CD8-positive, alpha-beta memory T cell (primary cell): Measurements from ENCODE around the gene DNAJC6. TPM values are rescaled to one million over a fixed set of nuclear protein-coding genes. Genes with fewer than 3 reads are reported as not detected.

Experiments
- CTCF ChIA-PET: fragments of 350-600 bp; sonication (Branson Sonifier 250); formaldehyde crosslinking; loops from one replicate; lab custom pipeline; 2021; ENCODE audit warnings: antibody characterized with exemption; lab: Charles Lee
- POLR2A ChIA-PET: fragments of 350-600 bp; sonication (Branson Sonifier 250); formaldehyde crosslinking; loops from one replicate; lab custom pipeline; 2021; ENCODE audit warnings: antibody characterized with exemption; lab: Charles Lee
- DNase-seq, 5 donors: peaks; one replicate each; pipeline versions ENCODE4 v3.0.0 to v3.0.0-alpha.2; 2020 to 2022; ENCODE audit warnings: mixed read lengths in 1 of 5
- H3K27ac ChIP-seq: one replicate; pipeline ENCODE4 v1.7.0; 2013; ENCODE audit warnings: low read depth, mild to moderate bottlenecking, low read length, moderate library complexity
- H3K27me3 ChIP-seq: 2 replicates; pipeline ENCODE4 v1.7.0; 2013; ENCODE audit warnings: low read length, mild to moderate bottlenecking; ENCODE audit not compliant: insufficient read depth, poor library complexity, severe bottlenecking
- H3K36me3 ChIP-seq: 2 replicates; pipeline ENCODE4 v1.7.0; 2013; ENCODE audit warnings: mild to moderate bottlenecking, low read length, moderate library complexity; ENCODE audit not compliant: insufficient read depth
- H3K4me1 ChIP-seq: 2 replicates; pipeline ENCODE4 v1.7.0; 2013; ENCODE audit warnings: mild to moderate bottlenecking, low read length, moderate library complexity; ENCODE audit not compliant: insufficient read depth
- H3K4me3 ChIP-seq: 2 replicates; pipeline ENCODE4 v1.7.0; 2013; ENCODE audit warnings: mild to moderate bottlenecking, low read length
- H3K9me3 ChIP-seq: 2 replicates; pipeline ENCODE4 v1.7.0; 2013; ENCODE audit warnings: mild to moderate bottlenecking, low read length
- H3K27ac Mint-ChIP-seq, 8 donors: one replicate each; pipeline ENCODE4 v1.8.0; 2020 to 2021; ENCODE audit warnings: mixed read lengths in 8 of 8, mild to moderate bottlenecking in 6 of 8, inconsistent platforms in 3 of 8, moderate library complexity in 3 of 8
- H3K27me3 Mint-ChIP-seq, 2 donors: one replicate each; pipeline ENCODE4 v1.8.0; 2020 to 2021; ENCODE audit warnings: mixed read lengths in 2 of 2, mild to moderate bottlenecking in 1 of 2, moderate library complexity in 1 of 2
- H3K36me3 Mint-ChIP-seq, 3 donors: one replicate each; pipeline ENCODE4 v1.8.0; 2020 to 2021; ENCODE audit warnings: mixed read lengths in 3 of 3, inconsistent platforms in 1 of 3, mild to moderate bottlenecking in 1 of 3
- H3K4me1 Mint-ChIP-seq, 3 donors: one replicate each; pipeline ENCODE4 v1.8.0; 2020 to 2021; ENCODE audit warnings: mixed read lengths in 3 of 3, inconsistent platforms in 1 of 3, mild to moderate bottlenecking in 1 of 3
- H3K4me3 Mint-ChIP-seq, 7 donors: one replicate each; pipeline ENCODE4 v1.8.0; 2020 to 2021; ENCODE audit warnings: mixed read lengths in 7 of 7, mild to moderate bottlenecking in 6 of 7, moderate library complexity in 4 of 7, inconsistent platforms in 2 of 7
- H3K9me3 Mint-ChIP-seq, 5 donors: one replicate each; pipeline ENCODE4 v1.8.0; 2020 to 2022; ENCODE audit warnings: mixed read lengths in 5 of 5, mild to moderate bottlenecking in 3 of 5, moderate library complexity in 2 of 5, inconsistent platforms in 1 of 5
- polyA plus RNA-seq: library from polyadenylated mRNA; unstranded; fragments of 300-500 nt; fragmentation: Illumina TruSeq; gene quantifications from one replicate; pipeline ENCODE4 v1.2.3, GENCODE V29; 2021
- total RNA-seq, 2 experiments: library from RNA; stranded (reverse); gene quantifications; one replicate each; pipeline ENCODE4 v1.2.3, GENCODE V29; 2021

Gene DNAJC6
- total and polyA plus RNA-seq, 3 experiments from 2014 or later: 1.0 to 5.6 (median 5.1) TPM

DNA sequence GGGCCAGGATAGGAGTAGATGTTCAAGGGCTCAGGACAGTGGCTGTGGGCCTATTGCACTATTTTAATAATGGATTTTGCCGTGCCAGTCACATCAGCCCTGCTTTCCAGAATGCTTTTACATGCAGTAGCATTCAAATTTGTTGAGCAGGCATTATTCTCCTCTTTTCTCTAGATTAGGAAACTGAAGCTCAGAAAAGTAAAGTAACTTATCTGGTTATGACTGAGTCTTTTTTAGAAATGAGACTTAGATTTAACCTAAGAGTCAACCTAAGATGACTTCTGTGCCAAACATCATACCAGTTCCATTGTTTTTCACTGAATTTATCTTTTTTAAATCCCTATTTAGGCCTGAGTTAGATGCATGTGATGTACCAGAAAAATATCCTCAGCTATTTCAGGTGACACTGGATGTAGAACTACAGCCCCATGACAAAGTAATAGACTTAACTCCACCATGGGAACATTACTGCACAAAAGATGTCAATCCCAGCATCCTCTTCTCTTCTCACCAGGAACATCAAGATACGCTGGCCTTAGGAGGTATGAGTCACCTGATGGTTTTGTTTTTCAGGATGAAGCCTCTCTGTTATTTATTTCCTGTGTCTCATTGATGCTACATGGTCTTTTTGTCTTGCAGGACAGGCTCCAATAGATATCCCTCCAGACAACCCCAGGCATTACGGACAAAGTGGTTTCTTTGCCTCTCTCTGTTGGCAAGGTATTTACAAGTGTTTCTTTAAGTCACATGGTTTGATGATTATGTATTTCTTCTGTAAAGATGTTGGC, 79.8 kb downstream of the DNAJC6 start:
- Histone ChIP-seq H3K36me3 (no peaks in the 10 kb centered on the region), H3K27me3 (no peaks in the 10 kb centered on the region), H3K9me3 (no peaks in the 10 kb centered on the region), H3K4me3 (no peak overlapping the region), H3K27ac (no peak overlapping the region), H3K4me1 (no peaks in the 10 kb centered on the region)
- ChIA-PET CTCF (no interaction called here), POLR2A (no interaction called here)
- H3K27ac Mint-ChIP-seq: no peak overlapping the region
- H3K4me3 Mint-ChIP-seq: no peak overlapping the region
- DNase-seq: no peak
- H3K9me3 Mint-ChIP-seq: no peaks in the 10 kb centered on the region
- H3K27me3 Mint-ChIP-seq: no peaks in the 10 kb centered on the region
- peaks cover 0 to 20% (median 1%) of the 10 kb centered on the region in 3 donors for H3K36me3 Mint-ChIP-seq
- peaks cover 2 to 8% (median 6%) of the 10 kb centered on the region in 3 donors for H3K4me1 Mint-ChIP-seq

DNA sequence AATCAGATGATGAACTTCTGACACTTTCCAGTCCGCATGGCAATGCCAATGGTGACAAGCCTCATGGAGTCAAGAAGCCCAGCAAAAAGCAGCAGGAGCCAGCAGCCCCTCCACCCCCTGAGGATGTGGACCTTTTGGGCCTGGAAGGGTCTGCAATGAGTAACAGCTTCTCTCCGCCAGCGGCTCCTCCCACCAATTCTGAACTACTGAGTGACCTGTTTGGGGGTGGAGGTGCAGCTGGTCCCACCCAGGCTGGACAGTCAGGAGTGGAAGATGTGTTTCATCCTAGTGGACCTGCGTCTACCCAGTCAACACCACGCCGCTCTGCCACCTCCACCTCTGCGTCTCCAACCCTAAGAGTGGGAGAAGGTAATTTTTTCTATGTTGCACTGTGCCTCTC, 83.2 kb downstream of the DNAJC6 start:
- no peak overlapping the region for H3K27ac Mint-ChIP-seq
- Histone ChIP-seq H3K36me3 (no peaks in the 10 kb centered on the region), H3K4me3 (no peak overlapping the region), H3K27ac (no peak overlapping the region), H3K4me1 (no peaks in the 10 kb centered on the region), H3K9me3 (no peaks in the 10 kb centered on the region), H3K27me3 (no peaks in the 10 kb centered on the region)
- DNase-seq: no peak
- H3K27me3 Mint-ChIP-seq: no peaks in the 10 kb centered on the region
- H3K9me3 Mint-ChIP-seq: no peaks in the 10 kb centered on the region
- no peak overlapping the region for H3K4me3 Mint-ChIP-seq
- H3K4me1 Mint-ChIP-seq: peaks cover 5 to 10% (median 6%) of the 10 kb centered on the region in 3 donors
- ChIA-PET CTCF (no interaction called here), POLR2A (no interaction called here)
- H3K36me3 Mint-ChIP-seq: peaks cover 4 to 29% (median 5%) of the 10 kb centered on the region in 3 donors

DNA sequence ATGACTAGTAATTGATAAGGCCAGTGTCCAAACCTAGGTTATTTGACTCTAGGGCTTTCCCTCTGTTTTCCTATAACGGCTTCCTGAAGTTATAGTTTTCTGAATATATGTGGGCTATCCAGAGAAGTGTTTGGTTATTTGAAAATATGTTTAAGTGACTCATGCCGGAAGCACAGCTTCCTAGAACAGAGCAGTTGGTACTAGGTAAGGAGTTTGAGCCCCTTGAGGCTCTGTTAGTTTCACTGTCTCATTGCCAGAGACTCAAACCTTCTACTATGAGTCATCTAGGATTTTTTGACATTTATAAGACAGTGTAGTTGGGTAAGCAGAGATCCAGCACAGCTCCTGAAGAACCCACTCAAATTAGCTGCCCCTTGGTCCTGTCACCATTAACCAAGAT, 84.0 kb downstream of the DNAJC6 start:
- Histone ChIP-seq H3K36me3 (no peaks in the 10 kb centered on the region), H3K4me1 (no peaks in the 10 kb centered on the region), H3K9me3 (no peaks in the 10 kb centered on the region), H3K27ac (no peak overlapping the region), H3K4me3 (no peak overlapping the region), H3K27me3 (no peaks in the 10 kb centered on the region)
- Mint-ChIP-seq H3K27me3 (no peaks in the 10 kb centered on the region), H3K4me1 (peaks cover 5 to 10% (median 6%) of the 10 kb centered on the region in 3 donors), H3K4me3 (no peak overlapping the region), H3K27ac (no peak overlapping the region), H3K9me3 (no peaks in the 10 kb centered on the region), H3K36me3 (peaks cover 4 to 26% (median 7%) of the 10 kb centered on the region in 3 donors)
- no peak for DNase-seq
- CTCF ChIA-PET: interaction anchor here (0.9 kb wide), 1 partner anchor 8 kb away, joined by 3 read pairs; no protein-coding TSS in a partner anchor
- POLR2A ChIA-PET: no interaction called here

DNA sequence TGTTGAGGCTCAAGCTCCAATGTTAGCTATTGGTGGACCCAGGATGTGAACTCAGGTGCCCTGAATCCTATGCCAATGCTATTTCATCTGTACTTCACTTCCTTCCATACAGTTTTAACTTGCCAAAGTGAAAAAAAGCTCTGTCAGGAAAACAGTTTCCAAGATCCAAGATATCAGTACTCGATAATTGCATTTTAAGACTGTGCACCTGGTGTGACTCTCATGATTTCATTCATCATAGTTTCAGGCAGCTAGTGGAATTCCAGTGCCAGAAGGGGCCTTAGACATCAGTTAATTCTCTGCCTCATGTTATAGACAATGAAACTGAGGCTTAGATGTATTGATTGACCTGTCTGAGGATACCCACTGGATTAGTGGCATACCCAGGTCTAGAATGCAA, 84.6 kb downstream of the DNAJC6 start:
- no peaks in the 10 kb centered on the region for H3K4me1 ChIP-seq
- peaks cover 5 to 10% (median 6%) of the 10 kb centered on the region in 3 donors for H3K4me1 Mint-ChIP-seq
- no peak overlapping the region for H3K4me3 Mint-ChIP-seq

DNA sequence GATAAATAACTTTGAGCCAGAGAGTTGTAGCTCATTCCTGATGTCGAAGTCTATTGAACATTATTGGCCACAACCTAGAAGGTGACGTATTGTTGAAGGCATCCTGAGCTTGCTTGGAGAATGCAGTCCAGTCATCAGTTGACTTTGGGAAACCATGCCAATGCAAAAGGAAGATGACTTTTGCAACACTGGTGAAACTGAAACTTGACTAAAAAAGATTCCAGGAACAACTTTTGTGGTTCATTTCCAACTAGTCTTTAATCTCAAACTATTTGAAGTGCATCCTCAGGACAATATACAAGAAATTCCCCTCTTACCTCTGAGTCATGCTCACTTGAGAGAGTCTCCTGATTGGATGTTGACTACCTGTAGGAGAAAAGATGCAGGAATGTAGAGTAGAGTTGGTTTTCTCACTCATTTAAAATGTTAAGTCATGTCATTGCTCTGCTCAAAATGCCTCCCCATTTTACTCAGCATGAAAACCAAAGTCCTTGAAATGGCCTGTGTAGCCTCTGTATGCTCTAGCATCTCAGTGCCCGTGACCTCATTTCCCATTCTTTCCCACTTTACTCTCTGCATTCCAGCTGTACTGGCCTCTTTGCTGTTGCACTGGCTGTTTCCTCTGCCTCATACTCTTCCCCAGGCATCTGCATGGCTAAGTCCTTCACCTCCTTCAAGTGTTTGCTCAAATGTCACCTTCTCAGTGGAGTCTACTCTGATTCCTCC, 86.7 kb downstream of the DNAJC6 start:
- DNase-seq: no peak
- Mint-ChIP-seq H3K9me3 (no peaks in the 10 kb centered on the region), H3K27me3 (no peaks in the 10 kb centered on the region), H3K4me3 (no peak overlapping the region), H3K36me3 (peaks cover 8 to 30% (median 17%) of the 10 kb centered on the region in 3 donors), H3K27ac (no peak overlapping the region), H3K4me1 (peaks cover 5 to 10% (median 6%) of the 10 kb centered on the region in 3 donors)
- Histone ChIP-seq H3K27ac (no peak overlapping the region), H3K9me3 (no peaks in the 10 kb centered on the region), H3K4me1 (no peaks in the 10 kb centered on the region), H3K27me3 (no peaks in the 10 kb centered on the region), H3K4me3 (no peak overlapping the region), H3K36me3 (no peaks in the 10 kb centered on the region)
- ChIA-PET POLR2A (no interaction called here), CTCF (no interaction called here)

More for the DNA sequence above, 84.6 kb downstream of the DNAJC6 start:
- Histone ChIP-seq H3K36me3 (no peaks in the 10 kb centered on the region), H3K9me3 (no peaks in the 10 kb centered on the region), H3K27ac (no peak overlapping the region), H3K27me3 (no peaks in the 10 kb centered on the region), H3K4me3 (no peak overlapping the region)
- H3K27ac Mint-ChIP-seq: no peak overlapping the region
- DNase-seq: no peak
- H3K36me3 Mint-ChIP-seq: peaks cover 4 to 28% (median 7%) of the 10 kb centered on the region in 3 donors
- POLR2A ChIA-PET: no interaction called here
- CTCF ChIA-PET: interaction anchor here (0.9 to 1.4 kb wide), 2 partner anchors 9 to 66 kb away, joined by 3 read pairs; no protein-coding TSS in a partner anchor
- no peaks in the 10 kb centered on the region for H3K9me3 Mint-ChIP-seq
- H3K27me3 Mint-ChIP-seq: no peaks in the 10 kb centered on the region

DNA sequence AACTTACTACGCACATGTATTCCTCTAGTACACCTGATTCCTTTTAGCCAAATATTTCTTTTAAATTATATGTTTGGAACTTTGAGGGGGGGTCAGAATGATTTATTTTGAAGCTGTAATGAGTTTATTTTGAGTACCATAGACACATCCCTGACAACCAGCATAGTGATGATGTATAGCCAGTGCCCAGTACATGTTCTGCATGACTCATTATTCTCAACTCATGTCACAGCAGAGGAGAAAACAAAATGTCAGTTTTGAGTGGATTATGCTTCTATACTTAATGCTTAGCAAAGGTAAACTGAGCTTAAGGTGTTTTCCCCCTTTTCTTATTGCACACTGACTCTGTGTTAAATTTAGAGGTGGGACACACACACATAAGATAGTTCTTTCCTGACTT, 88.7 kb downstream of the DNAJC6 start:
- no peaks in the 10 kb centered on the region for H3K36me3 ChIP-seq
- H3K27me3 ChIP-seq: no peaks in the 10 kb centered on the region
- H3K4me3 ChIP-seq: no peak overlapping the region
- Mint-ChIP-seq H3K27ac (no peak overlapping the region), H3K36me3 (peaks cover 8 to 35% (median 17%) of the 10 kb centered on the region in 3 donors), H3K4me3 (no peak overlapping the region), H3K4me1 (peaks cover 5 to 10% (median 5%) of the 10 kb centered on the region in 3 donors), H3K9me3 (no peaks in the 10 kb centered on the region), H3K27me3 (peaks cover 0 to 1% of the 10 kb centered on the region in 2 donors)
- CTCF ChIA-PET: no interaction called here
- POLR2A ChIA-PET: no interaction called here
- no peak overlapping the region for H3K27ac ChIP-seq
- no peaks in the 10 kb centered on the region for H3K9me3 ChIP-seq
- no peaks in the 10 kb centered on the region for H3K4me1 ChIP-seq
- no peak for DNase-seq

DNA sequence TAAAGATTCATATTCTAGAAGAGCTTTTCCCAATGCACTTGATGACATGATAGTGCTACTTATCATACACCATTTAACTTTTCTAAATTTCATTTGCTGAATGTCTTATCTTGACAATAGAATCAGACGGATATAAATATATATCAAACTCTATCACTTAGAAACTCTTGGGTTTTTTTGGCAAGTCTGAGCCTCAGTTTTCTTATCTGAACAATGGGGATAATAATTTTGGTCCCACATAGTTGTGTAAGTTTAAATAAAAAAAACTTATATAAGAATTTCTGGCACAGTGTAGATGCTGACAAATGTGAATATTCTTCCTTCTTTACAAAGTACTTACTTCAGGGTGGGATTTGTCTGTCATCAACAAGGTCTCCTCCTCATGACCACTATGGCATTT, 89.7 kb downstream of the DNAJC6 start:
- no peaks in the 10 kb centered on the region for H3K9me3 Mint-ChIP-seq
- peaks cover 0 to 3% (median 3%) of the 10 kb centered on the region in 3 donors for H3K4me1 Mint-ChIP-seq
- POLR2A ChIA-PET: no interaction called here
- Histone ChIP-seq H3K36me3 (no peaks in the 10 kb centered on the region), H3K4me3 (no peak overlapping the region), H3K9me3 (no peaks in the 10 kb centered on the region), H3K27ac (no peak overlapping the region), H3K4me1 (no peaks in the 10 kb centered on the region), H3K27me3 (no peaks in the 10 kb centered on the region)
- peak overlapping the region in 1 of 8 donors; percentile 3 for H3K27ac Mint-ChIP-seq
- no peak for DNase-seq
- CTCF ChIA-PET: no interaction called here
- peaks cover 8 to 35% (median 17%) of the 10 kb centered on the region in 3 donors for H3K36me3 Mint-ChIP-seq
- peaks cover 0 to 1% of the 10 kb centered on the region in 2 donors for H3K27me3 Mint-ChIP-seq
- no peak overlapping the region for H3K4me3 Mint-ChIP-seq

DNA sequence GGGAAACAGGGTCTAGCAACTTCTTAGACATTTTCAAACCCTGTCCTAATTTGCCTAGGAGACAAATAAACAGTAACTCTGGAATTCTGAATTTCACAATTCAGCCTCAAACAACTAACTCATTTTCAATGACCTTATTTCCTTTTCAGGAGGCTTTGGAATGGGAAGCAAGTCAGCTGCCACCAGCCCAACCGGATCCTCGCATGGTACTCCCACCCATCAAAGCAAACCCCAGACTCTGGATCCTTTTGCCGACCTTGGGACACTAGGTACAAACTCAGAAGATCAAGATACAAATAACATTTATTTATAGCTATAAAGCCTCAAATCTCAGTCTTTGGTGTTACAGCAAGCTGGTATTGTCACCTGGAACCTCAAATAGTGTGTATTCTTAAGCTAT, 92.3 kb downstream of the DNAJC6 start:
- CTCF ChIA-PET: no interaction called here

More for the DNA sequence above, 92.3 kb downstream of the DNAJC6 start:
- Mint-ChIP-seq H3K4me1 (no peaks in the 10 kb centered on the region), H3K27me3 (peaks cover 0 to 7% of the 10 kb centered on the region in 2 donors), H3K27ac (no peak overlapping the region), H3K36me3 (peaks cover 9 to 32% (median 12%) of the 10 kb centered on the region in 3 donors), H3K4me3 (no peak overlapping the region), H3K9me3 (no peaks in the 10 kb centered on the region)
- Histone ChIP-seq H3K4me1 (no peaks in the 10 kb centered on the region), H3K36me3 (no peaks in the 10 kb centered on the region), H3K27me3 (no peaks in the 10 kb centered on the region), H3K27ac (no peak overlapping the region), H3K4me3 (no peak overlapping the region), H3K9me3 (no peaks in the 10 kb centered on the region)
- POLR2A ChIA-PET: no interaction called here
- DNase-seq: no peak
